ENCODE results near the gene RCSD1.

RCSD1 gene

DNA sequence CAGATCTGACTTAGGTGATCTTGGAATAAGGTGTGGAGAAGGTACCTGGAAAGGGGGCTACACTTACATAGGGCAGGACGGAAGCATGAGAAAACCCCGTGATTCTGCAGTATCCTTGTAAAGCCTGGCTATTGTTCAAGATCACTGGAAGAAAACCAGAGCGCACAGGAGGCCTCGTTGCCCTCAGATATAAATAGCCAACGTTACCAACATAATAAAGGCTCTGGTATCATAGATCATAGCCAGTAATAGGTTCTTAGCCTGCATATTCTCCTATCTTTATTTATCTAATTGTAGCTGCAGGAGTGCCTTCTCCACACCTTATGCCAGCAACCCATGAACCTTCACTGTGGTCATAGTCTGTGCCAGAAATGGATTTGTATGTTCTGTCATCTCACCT lies 55.8 kb downstream of the RCSD1 start:
- H3K36me3 ChIP-seq (ENCODE audit: low read length), result no peaks in the 10 kb centered on the region
- H3K9ac ChIP-seq (ENCODE audit: low read length), result no peak overlapping the region
- H3K9me3 ChIP-seq (ENCODE audit: insufficient read depth, low read length), result no peaks in the 10 kb centered on the region
- no peak overlapping the region for H3K4me2 ChIP-seq (ENCODE audit: low read depth, low read length, poor library complexity, severe bottlenecking)
- no peak overlapping the region for H3K27ac ChIP-seq (ENCODE audit: low read depth, low read length)
- TF ChIP-seq EZH2phosphoT487 (conservative IDR thresholded peaks at IDR 0.05; ENCODE audit: low read length), result no peak
- TF ChIP-seq, protein P1, sequence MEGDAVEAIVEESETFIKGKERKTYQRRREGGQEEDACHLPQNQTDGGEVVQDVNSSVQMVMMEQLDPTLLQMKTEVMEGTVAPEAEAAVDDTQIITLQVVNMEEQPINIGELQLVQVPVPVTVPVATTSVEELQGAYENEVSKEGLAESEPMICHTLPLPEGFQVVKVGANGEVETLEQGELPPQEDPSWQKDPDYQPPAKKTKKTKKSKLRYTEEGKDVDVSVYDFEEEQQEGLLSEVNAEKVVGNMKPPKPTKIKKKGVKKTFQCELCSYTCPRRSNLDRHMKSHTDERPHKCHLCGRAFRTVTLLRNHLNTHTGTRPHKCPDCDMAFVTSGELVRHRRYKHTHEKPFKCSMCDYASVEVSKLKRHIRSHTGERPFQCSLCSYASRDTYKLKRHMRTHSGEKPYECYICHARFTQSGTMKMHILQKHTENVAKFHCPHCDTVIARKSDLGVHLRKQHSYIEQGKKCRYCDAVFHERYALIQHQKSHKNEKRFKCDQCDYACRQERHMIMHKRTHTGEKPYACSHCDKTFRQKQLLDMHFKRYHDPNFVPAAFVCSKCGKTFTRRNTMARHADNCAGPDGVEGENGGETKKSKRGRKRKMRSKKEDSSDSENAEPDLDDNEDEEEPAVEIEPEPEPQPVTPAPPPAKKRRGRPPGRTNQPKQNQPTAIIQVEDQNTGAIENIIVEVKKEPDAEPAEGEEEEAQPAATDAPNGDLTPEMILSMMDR (IDR thresholded peaks at IDR 0.05; ENCODE audit: insufficient read depth, low read length, poor library complexity, severe bottlenecking), result no peak
- no peaks in the 10 kb centered on the region for H3K9me2 ChIP-seq (replicated peaks; ENCODE audit: insufficient read depth, low read length)
- H3K4me3 ChIP-seq (ENCODE audit: insufficient read depth, low read length, poor library complexity, severe bottlenecking), result no peak overlapping the region
- H3K27me3 ChIP-seq (ENCODE audit: low read length), result no peaks in the 10 kb centered on the region
- H3F3A ChIP-seq (ENCODE audit: insufficient read depth), result no peaks in the 10 kb centered on the region
- H4K20me1 ChIP-seq (ENCODE audit: low read depth, low read length), result no peaks in the 10 kb centered on the region
- H3K79me2 ChIP-seq (ENCODE audit: insufficient read depth, low read length), result no peaks in the 10 kb centered on the region
- no peak overlapping the region for H2AFZ ChIP-seq (ENCODE audit: low read depth, low read length, severe bottlenecking)

DNA sequence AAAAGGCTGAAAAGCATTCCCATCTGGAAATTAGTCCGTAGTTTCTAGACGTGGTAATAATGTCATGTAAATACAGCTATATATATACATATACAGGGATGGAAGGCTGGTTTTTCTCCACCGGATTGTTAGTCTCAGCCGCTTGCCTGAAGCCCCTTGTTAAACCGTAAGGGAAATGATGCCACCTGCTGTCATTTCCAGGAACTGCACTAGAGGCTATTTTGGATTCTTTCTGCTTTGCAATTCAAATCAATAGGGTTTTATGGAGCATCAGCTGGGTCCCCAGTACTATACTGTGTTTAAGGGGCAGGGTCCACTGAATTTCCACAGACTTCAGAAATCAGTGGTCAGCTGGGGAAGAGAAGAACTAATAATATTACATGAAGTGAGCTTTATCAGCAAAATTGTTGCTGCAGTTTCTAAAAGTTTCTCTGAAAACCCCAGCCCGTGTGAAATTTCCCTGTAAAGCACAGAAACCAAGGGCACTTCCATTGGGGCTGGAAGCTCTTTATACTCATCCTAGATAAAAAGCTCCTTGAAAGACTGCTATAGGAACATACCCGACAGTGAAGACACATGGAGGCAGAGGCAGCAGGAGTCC lies 58.0 kb downstream of the RCSD1 start:
- no peaks in the 10 kb centered on the region for H3K36me3 ChIP-seq (ENCODE audit: low read length)
- no peaks in the 10 kb centered on the region for H4K20me1 ChIP-seq (ENCODE audit: low read depth, low read length)
- no peak overlapping the region; the same call in 1 of the 2 replicates for H3K27ac ChIP-seq (ENCODE audit: low read depth, low read length)
- no peaks in the 10 kb centered on the region for H3K9me3 ChIP-seq (ENCODE audit: insufficient read depth, low read length)
- no peaks in the 10 kb centered on the region for H3K79me2 ChIP-seq (ENCODE audit: insufficient read depth, low read length)
- no peak overlapping the region for H3K4me2 ChIP-seq (ENCODE audit: low read depth, low read length, poor library complexity, severe bottlenecking)
- H3K9me2 ChIP-seq (replicated peaks; ENCODE audit: insufficient read depth, low read length), result no peaks in the 10 kb centered on the region
- H2AFZ ChIP-seq (ENCODE audit: low read depth, low read length, severe bottlenecking), result no peak overlapping the region
- no peak overlapping the region for H3K4me3 ChIP-seq (ENCODE audit: insufficient read depth, low read length, poor library complexity, severe bottlenecking)
- no peak overlapping the region for H3K9ac ChIP-seq (ENCODE audit: low read length)
- no peaks in the 10 kb centered on the region for H3F3A ChIP-seq (ENCODE audit: insufficient read depth)
- TF ChIP-seq, protein P1 (IDR thresholded peaks at IDR 0.05; ENCODE audit: insufficient read depth, low read length, poor library complexity, severe bottlenecking), result peak; percentile 94
- no peak for TF ChIP-seq EZH2phosphoT487 (conservative IDR thresholded peaks at IDR 0.05; ENCODE audit: low read length)
- no peaks in the 10 kb centered on the region for H3K27me3 ChIP-seq (ENCODE audit: low read length)

DNA sequence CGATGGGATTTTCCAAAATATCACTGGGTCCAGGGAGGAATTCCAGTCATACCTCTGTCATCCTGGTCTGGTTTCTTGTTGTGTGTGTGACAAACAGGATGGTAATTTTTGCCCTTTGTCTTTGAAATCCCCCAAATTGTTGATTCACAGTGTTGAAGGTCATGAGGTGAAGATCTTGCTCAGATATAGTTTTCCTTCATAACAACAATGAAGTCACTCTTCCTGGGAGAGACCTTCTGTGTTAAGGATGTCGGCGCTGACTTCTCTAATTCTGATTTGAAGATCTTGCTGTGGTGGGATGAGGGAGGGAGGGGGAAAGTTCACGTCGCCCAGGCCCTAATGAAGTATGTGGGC lies 59.5 kb downstream of the RCSD1 start:
- H3F3A ChIP-seq (ENCODE audit: insufficient read depth), result no peaks in the 10 kb centered on the region
- no peaks in the 10 kb centered on the region for H3K9me3 ChIP-seq (ENCODE audit: insufficient read depth, low read length)
- no peaks in the 10 kb centered on the region for H4K20me1 ChIP-seq (ENCODE audit: low read depth, low read length)
- no peak overlapping the region for H2AFZ ChIP-seq (ENCODE audit: low read depth, low read length, severe bottlenecking)
- H3K27ac ChIP-seq (ENCODE audit: low read depth, low read length), result no peak overlapping the region
- H3K27me3 ChIP-seq (ENCODE audit: low read length), result no peaks in the 10 kb centered on the region
- no peaks in the 10 kb centered on the region for H3K79me2 ChIP-seq (ENCODE audit: insufficient read depth, low read length)
- no peak overlapping the region for H3K4me2 ChIP-seq (ENCODE audit: low read depth, low read length, poor library complexity, severe bottlenecking)
- H3K4me3 ChIP-seq (ENCODE audit: insufficient read depth, low read length, poor library complexity, severe bottlenecking), result no peak overlapping the region
- TF ChIP-seq, protein P1 (IDR thresholded peaks at IDR 0.05; ENCODE audit: insufficient read depth, low read length, poor library complexity, severe bottlenecking), result no peak
- TF ChIP-seq EZH2phosphoT487 (conservative IDR thresholded peaks at IDR 0.05; ENCODE audit: low read length), result no peak
- no peaks in the 10 kb centered on the region for H3K36me3 ChIP-seq (ENCODE audit: low read length)
- H3K9ac ChIP-seq (ENCODE audit: low read length), result no peak overlapping the region
- H3K9me2 ChIP-seq (replicated peaks; ENCODE audit: insufficient read depth, low read length), result no peaks in the 10 kb centered on the region
